K562 (cell line): ENCODE measurements around the gene POLDIP3. TPM values are rescaled to one million over a fixed set of nuclear protein-coding genes. Genes with fewer than 3 reads are reported as not detected.

ENCODE experiments used
- ATAC-seq: fragments of 200-7000 bp; cut with Tn5 transposase; 3 replicates; pipeline ENCODE4 v1.9.1; 2020; ENCODE audit warnings: moderate library complexity
- BruUV-seq: library from RNA; stranded (reverse); fragments of 400-500 nt; replicated peaks from 2 replicates; lab custom pipeline; 2021; lab: Mats Ljungman, UMichigan
- CTCF ChIA-PET: fragments of 300-600 bp; formaldehyde crosslinking; extraction: SDS; loops from one replicate; lab custom pipeline; 2021; ENCODE audit warnings: low intra/inter-chr PET ratio; lab: Yijun Ruan, JAX
- POLR2A ChIA-PET: fragments of 300-600, 350-650 bp; sonication (Branson Sonifier 250); formaldehyde crosslinking; extraction: SDS; loops from one replicate; lab custom pipeline; 2021; ENCODE audit warnings: antibody characterized with exemption, inconsistent platforms; lab: Yijun Ruan, JAX
- DNase-seq, 4 experiments: peaks; one replicate each; pipeline versions ENCODE4 v3.0.0 to v3.0.0-alpha.2; 2011 to 2018; ENCODE audit warnings: low spot score in 3 of 4, mixed read lengths in 3 of 4; ENCODE audit errors: extremely low read depth in 1 of 4
- FAIRE-seq: peaks from 2 replicates; lab custom pipeline; 2011; peaks lifted over from hg19 to GRCh38; lab: Jason Lieb, UNC
- H2AFZ ChIP-seq: 2 replicates; pipeline ENCODE4 v1.6.0; 2011; ENCODE audit warnings: low read depth, low read length, control low read depth, inconsistent platforms
- H3K27ac ChIP-seq: fragments of 200-600 bp; 3 replicates; pipeline ENCODE4 v1.8.0; 2011; ENCODE audit warnings: low read depth, mild to moderate bottlenecking, control low read depth, inconsistent platforms, low read length, moderate library complexity, mixed read lengths; ENCODE audit errors: extremely low read depth
- H3K27me3 ChIP-seq, 2 experiments: fragments of 300-600 bp in 1 of 2; 2 replicates in 1 of 2; 3 replicates in 1 of 2; pipeline versions ENCODE4 v1.6.0 to v1.8.0; 2011; ENCODE audit warnings: inconsistent platforms in 2 of 2, low read length in 2 of 2, mild to moderate bottlenecking in 1 of 2, mixed read lengths in 1 of 2, moderate library complexity in 1 of 2; ENCODE audit not compliant: control insufficient read depth in 2 of 2, insufficient read depth in 2 of 2
- H3K36me3 ChIP-seq: fragments of 300-600 bp; 3 replicates; pipeline ENCODE4 v1.8.0; 2011; ENCODE audit warnings: mild to moderate bottlenecking, low read length, inconsistent platforms; ENCODE audit not compliant: control insufficient read depth, insufficient read depth
- H3K4me1 ChIP-seq, 2 experiments: fragments of 200-600 bp in 1 of 2; replicated peaks in 1 of 2; 2 replicates in 1 of 2; 3 replicates in 1 of 2; pipeline versions ENCODE4 v1.5.1 to v1.8.0; 2011; ENCODE audit warnings: inconsistent platforms in 2 of 2, low read length in 2 of 2, mild to moderate bottlenecking in 1 of 2, mixed read lengths in 1 of 2, moderate library complexity in 1 of 2; ENCODE audit not compliant: control insufficient read depth in 2 of 2, insufficient read depth in 2 of 2
- H3K4me2 ChIP-seq: 2 replicates; pipeline ENCODE4 v1.6.1; 2011; ENCODE audit warnings: low read length, control low read depth, inconsistent platforms, mixed read lengths; ENCODE audit not compliant: insufficient read depth
- H3K4me3 ChIP-seq: fragments of 200-600 bp; sonication (generic), shearing (Covaris generic); 2 replicates; pipeline ENCODE4 v1.5.1; 2016; ENCODE audit warnings: control low read depth, inconsistent platforms
- H3K79me2 ChIP-seq: fragments of 200-600 bp; 3 replicates; pipeline ENCODE4 v1.8.0; 2011; ENCODE audit warnings: low read length, inconsistent platforms; ENCODE audit not compliant: control insufficient read depth, insufficient read depth
- H3K9ac ChIP-seq, 2 experiments: 2 replicates each; pipeline versions ENCODE4 v1.6.0 to v1.6.1; 2011; ENCODE audit warnings: low read depth in 2 of 2, low read length in 2 of 2, control low read depth in 1 of 2, inconsistent platforms in 1 of 2, mild to moderate bottlenecking in 1 of 2, mixed read lengths in 1 of 2; ENCODE audit not compliant: insufficient read depth in 1 of 2
- H3K9me1 ChIP-seq: one replicate; pipeline ENCODE4 v1.6.0; 2011; ENCODE audit warnings: inconsistent platforms, mild to moderate bottlenecking, low read length, moderate library complexity; ENCODE audit not compliant: control insufficient read depth, insufficient read depth
- H3K9me3 ChIP-seq: replicated peaks from 2 replicates; pipeline ENCODE4 v1.5.1; 2011; ENCODE audit warnings: low read depth, low read length, inconsistent platforms; ENCODE audit not compliant: control insufficient read depth, insufficient read depth
- H4K20me1 ChIP-seq: replicated peaks from 2 replicates; pipeline ENCODE4 v1.6.1; 2011; ENCODE audit warnings: low read length, inconsistent platforms, mixed read lengths; ENCODE audit not compliant: control insufficient read depth, insufficient read depth
- ARID2 ChIP-seq: fragments of 450-650 bp; IDR thresholded peaks from 2 replicates; pipeline ENCODE4 v1.6.1; 2017; ENCODE audit warnings: antibody characterized with exemption, mild to moderate bottlenecking
- CC2D1A ChIP-seq: fragments of 450-650 bp; IDR thresholded peaks from 2 replicates; pipeline ENCODE4 v1.6.1; 2017; ENCODE audit warnings: mild to moderate bottlenecking
- EGR1 ChIP-seq: fragments of 450-650 bp; conservative IDR thresholded peaks from 2 replicates; pipeline ENCODE4 v1.6.1; 2017; ENCODE audit warnings: mild to moderate bottlenecking
- GTF2F1 ChIP-seq: IDR thresholded peaks from 2 replicates; pipeline ENCODE4 v1.6.1; 2011; ENCODE audit warnings: low read depth, low read length, improper control_type of control experiment
- HNRNPH1 ChIP-seq: fragments of 200-400 bp; formaldehyde crosslinking; optimal IDR thresholded peaks from 2 replicates; pipeline ENCODE3; 2017; ENCODE audit warnings: low read depth, mild to moderate bottlenecking, low read length, moderate library complexity
- LARP7 ChIP-seq: fragments of 450-650 bp; IDR thresholded peaks from 2 replicates; pipeline ENCODE4 v1.6.1; 2016
- MED1 ChIP-seq: sonication (generic); formaldehyde crosslinking; IDR thresholded peaks from 2 replicates; pipeline ENCODE4 v1.8.1; 2023; ENCODE audit warnings: missing genetic modification reagents, borderline replicate concordance
- RB1 ChIP-seq: fragments of 450-650 bp; IDR thresholded peaks from 2 replicates; pipeline ENCODE4 v1.6.1; 2017; ENCODE audit warnings: low read depth, mild to moderate bottlenecking
- RBBP5 ChIP-seq: fragments of 200-600 bp; sonication (generic); IDR thresholded peaks from 2 replicates; pipeline ENCODE4 v1.6.1; 2012; ENCODE audit warnings: borderline replicate concordance, mild to moderate bottlenecking, low read length, control low read depth, inconsistent platforms; ENCODE audit not compliant: insufficient read depth, poor library complexity, severe bottlenecking
- SMAD1 ChIP-seq: fragments of 150-350 bp; IDR thresholded peaks from 2 replicates; pipeline ENCODE4 v1.6.1; 2014; ENCODE audit warnings: low read length, low read depth; ENCODE audit not compliant: partially characterized antibody
- ZKSCAN1 ChIP-seq: fragments of 150-350 bp; IDR thresholded peaks from 2 replicates; pipeline ENCODE4 v1.6.1; 2016; ENCODE audit warnings: low read depth, low read length
- ZNF224 ChIP-seq: sonication (generic); formaldehyde crosslinking; IDR thresholded peaks from 2 replicates; pipeline ENCODE4 v1.8.0; 2022; ENCODE audit warnings: mild to moderate bottlenecking, missing genetic modification reagents
- ZNF23 ChIP-seq: fragments of 250-450 bp; sonication (Bioruptor Pico); IDR thresholded peaks from 2 replicates; pipeline ENCODE4 v1.4.0; 2020; ENCODE audit warnings: mild to moderate bottlenecking
- WGBS: fragments of 100-300 bp; shearing (Covaris generic); methylation state at CpG from one replicate; pipeline ENCODE4 v1.1.6; 2016; ENCODE audit warnings: low coverage, mixed read lengths; ENCODE audit not compliant: insufficient coverage; ENCODE audit errors: missing lambda C conversion rate; 5-methylcytosine and 5-hydroxymethylcytosine counted together
- in situ Hi-C: fragments of 300-500 bp; cut with MboI; formaldehyde crosslinking; loops from 4 replicates; pipeline ENCODE4 v1.15.0; 2018; ENCODE audit warnings: inconsistent platforms, mixed read lengths
- intact Hi-C: fragments of 100-400 bp; cut with micrococcal nuclease; formaldehyde crosslinking; loops from 2 replicates; pipeline ENCODE4 v1.14.2; 2022
- polyA plus RNA-seq, 8 experiments: library from polyadenylated mRNA; depleted of rRNA in 4 of 8; stranded (reverse) in 5 of 8; unstranded in 3 of 8; fragments of >200 nt; fragmentation: Nextera tagmentation in 2 of 8; fragmentation: Illumina TruSeq in 1 of 8; extraction: Ambion mirVana in 2 of 8; extraction: Trizol in 1 of 8; gene quantifications; 2 replicates each; pipeline versions ENCODE4 v1.2.1 to v1.2.3, GENCODE V29; 2011 to 2014; ENCODE audit warnings: inconsistent platforms in 1 of 8, missing spikeins in 1 of 8
- total RNA-seq, 7 experiments: library from RNA; depleted of rRNA in 6 of 7; stranded (reverse); fragments of >200 nt in 6 of 7; fragmentation: Illumina TruSeq in 2 of 7; extraction: Trizol in 2 of 7; gene quantifications; 2 replicates each; pipeline versions ENCODE4 v1.2.1 to v1.2.3, GENCODE V29; 2011 to 2021; ENCODE audit warnings: low replicate concordance in 1 of 7
- TF ChIP-seq, protein P1 (sequence below): fragments of 250-450 bp; sonication (Bioruptor Pico); IDR thresholded peaks from 2 replicates; pipeline ENCODE4 v1.4.0; 2020; ENCODE audit warnings: mild to moderate bottlenecking
- TF ChIP-seq, protein P2 (sequence below), 2 experiments: fragments of 450-650 bp in 1 of 2; sonication (generic) in 1 of 2; formaldehyde crosslinking in 1 of 2; IDR thresholded peaks in 1 of 2; conservative IDR thresholded peaks in 1 of 2; 2 replicates each; pipeline versions ENCODE4 v1.6.1 to v1.8.1; 2016 to 2023; ENCODE audit warnings: mild to moderate bottlenecking in 2 of 2, moderate library complexity in 2 of 2, inconsistent platforms in 1 of 2, missing genetic modification reagents in 1 of 2
- TF ChIP-seq, protein P3 (sequence below): fragments of 450-650 bp; IDR thresholded peaks from 2 replicates; pipeline ENCODE4 v1.6.1; 2017; ENCODE audit warnings: antibody characterized with exemption

POLDIP3 gene
- total and polyA plus RNA-seq, 9 of the 15 experiments (the other 6 are each of a cell fraction or from before 2014, with no cell fraction given), result 14.3 to 53.0 (median 26.3) TPM

DNA sequence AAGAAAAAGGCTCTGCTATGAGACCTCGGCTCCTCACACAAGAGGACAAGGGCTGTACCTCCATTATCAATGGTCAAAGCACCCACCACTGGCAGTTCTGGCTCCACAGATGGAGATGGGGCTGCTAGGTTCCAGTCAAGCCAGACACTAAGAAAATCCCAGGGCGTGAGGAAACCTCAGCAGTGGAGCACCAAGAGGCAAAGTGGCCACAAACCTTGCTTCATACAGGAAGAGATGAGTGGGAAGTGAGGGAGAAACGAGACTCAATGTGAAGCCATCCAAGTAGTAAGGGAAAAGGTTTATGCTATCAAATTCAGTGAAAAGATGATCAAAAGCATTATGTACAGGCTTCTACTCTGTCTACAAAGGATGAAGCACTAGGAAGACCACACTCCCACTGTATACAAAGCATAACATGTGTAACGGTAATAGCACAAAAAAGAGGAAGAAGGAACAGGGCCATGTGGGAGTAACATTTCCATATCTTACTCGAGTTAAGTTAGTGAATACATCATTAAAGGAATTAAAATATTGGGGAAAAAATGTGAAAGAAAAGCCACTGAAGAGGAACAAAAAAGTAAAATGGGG, 27.0 kb downstream of the POLDIP3 start (continued):
- TF ChIP-seq, protein P1, sequence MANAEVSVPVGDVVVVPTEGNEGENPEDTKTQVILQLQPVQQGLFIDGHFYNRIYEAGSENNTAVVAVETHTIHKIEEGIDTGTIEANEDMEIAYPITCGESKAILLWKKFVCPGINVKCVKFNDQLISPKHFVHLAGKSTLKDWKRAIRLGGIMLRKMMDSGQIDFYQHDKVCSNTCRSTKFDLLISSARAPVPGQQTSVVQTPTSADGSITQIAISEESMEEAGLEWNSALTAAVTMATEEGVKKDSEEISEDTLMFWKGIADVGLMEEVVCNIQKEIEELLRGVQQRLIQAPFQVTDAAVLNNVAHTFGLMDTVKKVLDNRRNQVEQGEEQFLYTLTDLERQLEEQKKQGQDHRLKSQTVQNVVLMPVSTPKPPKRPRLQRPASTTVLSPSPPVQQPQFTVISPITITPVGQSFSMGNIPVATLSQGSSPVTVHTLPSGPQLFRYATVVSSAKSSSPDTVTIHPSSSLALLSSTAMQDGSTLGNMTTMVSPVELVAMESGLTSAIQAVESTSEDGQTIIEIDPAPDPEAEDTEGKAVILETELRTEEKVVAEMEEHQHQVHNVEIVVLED (CRISPR knock-in tag), result no peak
- TF ChIP-seq RB1 (no peak), ZKSCAN1 (no peak), GTF2F1 (no peak), ZNF23 (CRISPR knock-in tag) (no peak), ARID2 (no peak), SMAD1 (no peak)
- TF ChIP-seq, protein P2, sequence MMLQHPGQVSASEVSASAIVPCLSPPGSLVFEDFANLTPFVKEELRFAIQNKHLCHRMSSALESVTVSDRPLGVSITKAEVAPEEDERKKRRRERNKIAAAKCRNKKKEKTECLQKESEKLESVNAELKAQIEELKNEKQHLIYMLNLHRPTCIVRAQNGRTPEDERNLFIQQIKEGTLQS (IDR thresholded peaks at IDR 0.05), result no peak
- TF ChIP-seq, protein P2 (CRISPR knock-in tag; conservative IDR thresholded peaks at IDR 0.05), result no peak

DNA sequence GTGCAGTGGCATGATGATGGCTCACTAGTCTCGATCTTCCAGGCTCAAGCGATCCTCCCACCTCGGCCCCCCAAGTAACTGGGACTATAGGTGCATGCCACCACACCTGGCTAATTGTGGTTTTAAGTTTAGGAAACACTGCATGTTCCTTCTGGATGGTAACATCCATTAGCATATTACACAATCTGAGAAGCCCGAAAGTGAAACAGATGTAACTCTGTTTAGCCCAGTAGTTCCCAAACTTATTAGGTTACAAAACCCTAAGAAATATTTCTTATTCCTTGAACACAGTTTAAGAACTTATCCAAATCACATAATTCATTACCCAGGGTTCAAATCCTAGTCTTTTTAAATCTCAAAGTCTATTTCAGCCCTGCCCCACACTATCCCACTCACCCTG, 28.3 kb downstream of the POLDIP3 start:
- ATAC-seq, result no peak
- TF ChIP-seq EGR1, result no peak
- no peak for TF ChIP-seq MED1 (CRISPR knock-in tag)
- no peak for TF ChIP-seq ZNF224
- TF ChIP-seq, protein P3, sequence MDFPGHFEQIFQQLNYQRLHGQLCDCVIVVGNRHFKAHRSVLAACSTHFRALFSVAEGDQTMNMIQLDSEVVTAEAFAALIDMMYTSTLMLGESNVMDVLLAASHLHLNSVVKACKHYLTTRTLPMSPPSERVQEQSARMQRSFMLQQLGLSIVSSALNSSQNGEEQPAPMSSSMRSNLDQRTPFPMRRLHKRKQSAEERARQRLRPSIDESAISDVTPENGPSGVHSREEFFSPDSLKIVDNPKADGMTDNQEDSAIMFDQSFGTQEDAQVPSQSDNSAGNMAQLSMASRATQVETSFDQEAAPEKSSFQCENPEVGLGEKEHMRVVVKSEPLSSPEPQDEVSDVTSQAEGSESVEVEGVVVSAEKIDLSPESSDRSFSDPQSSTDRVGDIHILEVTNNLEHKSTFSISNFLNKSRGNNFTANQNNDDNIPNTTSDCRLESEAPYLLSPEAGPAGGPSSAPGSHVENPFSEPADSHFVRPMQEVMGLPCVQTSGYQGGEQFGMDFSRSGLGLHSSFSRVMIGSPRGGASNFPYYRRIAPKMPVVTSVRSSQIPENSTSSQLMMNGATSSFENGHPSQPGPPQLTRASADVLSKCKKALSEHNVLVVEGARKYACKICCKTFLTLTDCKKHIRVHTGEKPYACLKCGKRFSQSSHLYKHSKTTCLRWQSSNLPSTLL, result no peak
- TF ChIP-seq LARP7, result no peak
- TF ChIP-seq HNRNPH1, result no peak
- no peak for TF ChIP-seq CC2D1A
- no peak for TF ChIP-seq RBBP5

More for the DNA sequence above, 28.3 kb downstream of the POLDIP3 start:
- in situ Hi-C loops, result no loop called here
- Histone ChIP-seq H3K27ac (no peak overlapping the region), H3K9me3 (no peaks in the 10 kb centered on the region), H3K36me3 (peaks cover 76% of the 10 kb centered on the region; the same call in 2 of the 3 replicates), H3K4me3 (no peak overlapping the region), H3K9me1 (no peaks in the 10 kb centered on the region), H2AFZ (no peak overlapping the region), H3K4me2 (no peak overlapping the region), H3K4me1 (peaks cover 0 to 7% of the 10 kb centered on the region in 2 experiments; a peak in 2 of 5 replicates), H3K79me2 (peaks cover 10% of the 10 kb centered on the region), H3K27me3 (no peaks in the 10 kb centered on the region), H4K20me1 (no peaks in the 10 kb centered on the region), H3K9ac (no peak overlapping the region)
- WGBS, result 92% methylated on average over 4 of the region's 4 CpGs
- FAIRE-seq (no peak), DNase-seq (no peak)
- POLR2A ChIA-PET, result no interaction called here
- BruUV-seq, result no TSS peak
- CTCF ChIA-PET, result no interaction called here
- intact Hi-C loops, result no loop called here
